Stimulated activated memory B cell treated with anti-CD40 and anti-IgM and Interleukin-4, amounts not matched to agents 10 μg/mL and 1 μg/mL and 100 μg/mL, for 72 hours (primary cell): ENCODE measurements around the gene PRR12.
"Not testable (repeated sequence)": the region's sequence is repeated elsewhere in the genome, so short reads cannot be mapped to it uniquely, and the experiment has no call there.

Experiments
- ATAC-seq: fragments of 150-1000 bp; cut with Tn5 transposase; 2 replicates; pipeline ENCODE4 v1.10.0; 2021
- H3K27ac Mint-ChIP-seq: one replicate; pipeline ENCODE4 v1.8.0; 2022; ENCODE audit warnings: mild to moderate bottlenecking, mixed read lengths
- H3K27me3 Mint-ChIP-seq: one replicate; pipeline ENCODE4 v1.8.0; 2022; ENCODE audit warnings: mixed read lengths
- H3K36me3 Mint-ChIP-seq: one replicate; pipeline ENCODE4 v1.8.0; 2022; ENCODE audit warnings: mixed read lengths
- H3K4me1 Mint-ChIP-seq: one replicate; pipeline ENCODE4 v1.8.0; 2022; ENCODE audit warnings: mixed read lengths
- H3K4me3 Mint-ChIP-seq: one replicate; pipeline ENCODE4 v1.8.0; 2022; ENCODE audit warnings: mild to moderate bottlenecking, moderate library complexity, mixed read lengths
- H3K9me3 Mint-ChIP-seq: one replicate; pipeline ENCODE4 v1.8.0; 2022; ENCODE audit warnings: mixed read lengths

PRR12 gene

GRCh38 chr19:49614096-49614833 lies 23.3 kb downstream of the PRR12 start:
- no peaks in the 10 kb centered on the region for H3K9me3 Mint-ChIP-seq
- H3K27ac Mint-ChIP-seq, result peak overlapping the region; percentile 85
- H3K4me1 Mint-ChIP-seq, result peaks cover 28% of the 10 kb centered on the region
- peaks cover 57% of the 10 kb centered on the region for H3K36me3 Mint-ChIP-seq
- no peak overlapping the region for H3K4me3 Mint-ChIP-seq
- peak; percentile 53 for ATAC-seq
- no peaks in the 10 kb centered on the region for H3K27me3 Mint-ChIP-seq

- Mint-ChIP-seq H3K27ac (no peak overlapping the region), H3K9me3 (no peaks in the 10 kb centered on the region), H3K27me3 (no peaks in the 10 kb centered on the region), H3K4me1 (peaks cover 28% of the 10 kb centered on the region), H3K36me3 (peaks cover 67% of the 10 kb centered on the region), H3K4me3 (no peak overlapping the region)
- ATAC-seq, result no peak
Observed at GRCh38 chr19:49615861-49616260, 24.9 kb downstream of the PRR12 start.

GRCh38 chr19:49616532-49616931 lies 25.6 kb downstream of the PRR12 start:
- Mint-ChIP-seq H3K4me1 (peaks cover 28% of the 10 kb centered on the region), H3K9me3 (no peaks in the 10 kb centered on the region), H3K4me3 (no peak overlapping the region), H3K36me3 (peaks cover 70% of the 10 kb centered on the region), H3K27ac (no peak overlapping the region), H3K27me3 (no peaks in the 10 kb centered on the region)
- ATAC-seq, result no peak

- H3K36me3 Mint-ChIP-seq, result peaks cover 75% of the 10 kb centered on the region
- ATAC-seq, result no peak
- H3K4me1 Mint-ChIP-seq, result peaks cover 28% of the 10 kb centered on the region
- H3K4me3 Mint-ChIP-seq, result no peak overlapping the region
- no peaks in the 10 kb centered on the region for H3K9me3 Mint-ChIP-seq
- no peaks in the 10 kb centered on the region for H3K27me3 Mint-ChIP-seq
- H3K27ac Mint-ChIP-seq, result no peak overlapping the region
Observed at GRCh38 chr19:49616945-49617344, 26.0 kb downstream of the PRR12 start.

- H3K27ac Mint-ChIP-seq, ATAC-seq, H3K4me3 Mint-ChIP-seq, H3K27me3 Mint-ChIP-seq, H3K9me3 Mint-ChIP-seq: not testable (repeated sequence)
- H3K4me1 Mint-ChIP-seq, result peaks cover 22% of the 10 kb centered on the region
- H3K36me3 Mint-ChIP-seq, result peaks cover 74% of the 10 kb centered on the region
Observed at GRCh38 chr19:49617860-49618259, 26.9 kb downstream of the PRR12 start.

- H3K27me3 Mint-ChIP-seq, result no peaks in the 10 kb centered on the region
- no peaks in the 10 kb centered on the region for H3K4me1 Mint-ChIP-seq
- no peak overlapping the region for H3K4me3 Mint-ChIP-seq
- peak; percentile 31 for ATAC-seq
- H3K9me3 Mint-ChIP-seq, result no peaks in the 10 kb centered on the region
- H3K27ac Mint-ChIP-seq, result no peak overlapping the region
- peaks cover 59% of the 10 kb centered on the region for H3K36me3 Mint-ChIP-seq
Observed at GRCh38 chr19:49624967-49625910, 34.3 kb downstream of the PRR12 start.

GRCh38 chr19:49626226-49626625 lies 35.2 kb downstream of the PRR12 start:
- no peak for ATAC-seq
- Mint-ChIP-seq H3K4me3 (no peak overlapping the region), H3K9me3 (no peaks in the 10 kb centered on the region)

GRCh38 chr19:49629659-49630058 lies 38.7 kb downstream of the PRR12 start:
- Mint-ChIP-seq H3K36me3 (peaks cover 23% of the 10 kb centered on the region), H3K4me3 (no peak overlapping the region), H3K9me3 (no peaks in the 10 kb centered on the region), H3K27me3 (no peaks in the 10 kb centered on the region), H3K27ac (no peak overlapping the region), H3K4me1 (no peaks in the 10 kb centered on the region)
- ATAC-seq, result no peak

More at GRCh38 chr19:49626226-49626625, 35.2 kb downstream of the PRR12 start:
- Mint-ChIP-seq H3K27ac (no peak overlapping the region), H3K4me1 (no peaks in the 10 kb centered on the region), H3K36me3 (peaks cover 53% of the 10 kb centered on the region), H3K27me3 (no peaks in the 10 kb centered on the region)

- no peak for ATAC-seq
- no peaks in the 10 kb centered on the region for H3K9me3 Mint-ChIP-seq
- H3K4me1 Mint-ChIP-seq, result peaks cover 7% of the 10 kb centered on the region
- H3K36me3 Mint-ChIP-seq, result peaks cover 14% of the 10 kb centered on the region
- no peak overlapping the region for H3K4me3 Mint-ChIP-seq
- H3K27ac Mint-ChIP-seq, result no peak overlapping the region
- no peaks in the 10 kb centered on the region for H3K27me3 Mint-ChIP-seq
Observed at GRCh38 chr19:49631014-49631588, 40.1 kb downstream of the PRR12 start.

GRCh38 chr19:49631610-49632192 lies 40.7 kb downstream of the PRR12 start:
- H3K4me3 Mint-ChIP-seq, result no peak overlapping the region
- H3K27me3 Mint-ChIP-seq, result no peaks in the 10 kb centered on the region
- H3K9me3 Mint-ChIP-seq, result no peaks in the 10 kb centered on the region
- H3K36me3 Mint-ChIP-seq, result peaks cover 14% of the 10 kb centered on the region
- H3K27ac Mint-ChIP-seq, result no peak overlapping the region
- ATAC-seq, result no peak
- peaks cover 7% of the 10 kb centered on the region for H3K4me1 Mint-ChIP-seq

GRCh38 chr19:49632576-49632975 lies 41.6 kb downstream of the PRR12 start:
- no peaks in the 10 kb centered on the region for H3K9me3 Mint-ChIP-seq
- H3K4me1 Mint-ChIP-seq, result peaks cover 7% of the 10 kb centered on the region
- peaks cover 6% of the 10 kb centered on the region for H3K36me3 Mint-ChIP-seq

GRCh38 chr19:49633273-49633672 lies 42.3 kb downstream of the PRR12 start:
- not testable (repeated sequence) for ATAC-seq, H3K9me3 Mint-ChIP-seq, H3K27me3 Mint-ChIP-seq, H3K36me3 Mint-ChIP-seq, H3K4me3 Mint-ChIP-seq, H3K27ac Mint-ChIP-seq
- peaks cover 13% of the 10 kb centered on the region for H3K4me1 Mint-ChIP-seq

More at GRCh38 chr19:49632576-49632975, 41.6 kb downstream of the PRR12 start:
- Mint-ChIP-seq H3K4me3 (no peak overlapping the region), H3K27me3 (no peaks in the 10 kb centered on the region), H3K27ac (no peak overlapping the region)
- no peak for ATAC-seq

- ATAC-seq, result no peak
- no peaks in the 10 kb centered on the region for H3K9me3 Mint-ChIP-seq
- no peak overlapping the region for H3K27ac Mint-ChIP-seq
- H3K4me1 Mint-ChIP-seq, result peaks cover 33% of the 10 kb centered on the region
- H3K4me3 Mint-ChIP-seq, result no peak overlapping the region
- H3K36me3 Mint-ChIP-seq, result no peaks in the 10 kb centered on the region
- H3K27me3 Mint-ChIP-seq, result no peaks in the 10 kb centered on the region
Observed at GRCh38 chr19:49635530-49636232, 44.7 kb downstream of the PRR12 start.

GRCh38 chr19:49636233-49636932 lies 45.4 kb downstream of the PRR12 start:
- Mint-ChIP-seq H3K9me3 (no peaks in the 10 kb centered on the region), H3K27me3 (no peaks in the 10 kb centered on the region), H3K4me1 (peaks cover 40% of the 10 kb centered on the region), H3K27ac (no peak overlapping the region), H3K36me3 (no peaks in the 10 kb centered on the region), H3K4me3 (no peak overlapping the region)
- ATAC-seq, result no peak
